Psoas muscle (tissue), 8 donors: ENCODE data around the gene HRNR. TPM values are rescaled to one million over a fixed set of nuclear protein-coding genes. Genes with fewer than 3 reads are reported as not detected.

Experiments
- ATAC-seq, 4 donors: fragments of 200-7000 bp; cut with Tn5 transposase; one replicate each; pipeline ENCODE4 v1.9.1; 2020; ENCODE audit warnings: moderate library complexity in 3 of 4, mild to moderate bottlenecking in 2 of 4
- DNase-seq, 2 donors: peaks; one replicate each; pipeline ENCODE4 v3.0.0-alpha.2; 2020
- H3K27ac ChIP-seq: fragments of 200-600 bp; one replicate; pipeline ENCODE4 v1.8.0; 2022
- H3K27me3 ChIP-seq, 3 donors: fragments of 200-600 bp in 1 of 3; one replicate each; pipeline versions ENCODE4 v1.6.1 to v1.8.0; 2013 to 2022; ENCODE audit warnings: low read length in 2 of 3, mild to moderate bottlenecking in 2 of 3, moderate library complexity in 1 of 3; ENCODE audit not compliant: insufficient read depth in 3 of 3
- H3K36me3 ChIP-seq, 2 donors: fragments of 200-600 bp in 1 of 2; one replicate each; pipeline versions ENCODE4 v1.6.1 to v1.8.0; 2013 to 2022; ENCODE audit warnings: low read depth in 1 of 2, mild to moderate bottlenecking in 1 of 2, moderate library complexity in 1 of 2; ENCODE audit not compliant: insufficient read depth in 1 of 2
- H3K4me1 ChIP-seq: fragments of 200-600 bp; one replicate; pipeline ENCODE4 v1.8.0; 2022
- H3K4me3 ChIP-seq: fragments of 200-600 bp; one replicate; pipeline ENCODE4 v1.8.0; 2022; ENCODE audit warnings: mild to moderate bottlenecking
- H3K9me3 ChIP-seq: fragments of 200-600 bp; one replicate; pipeline ENCODE4 v1.8.0; 2022
- WGBS, 3 donors: extraction: QIAGEN DNeasy Blood & Tissue Kit; methylation state at CpG; one replicate each; pipeline versions ENCODE4 v1.1.6 to v1.1.7; 2013; 5-methylcytosine and 5-hydroxymethylcytosine counted together
- intact Hi-C, 2 donors: fragments of 100-400 bp; cut with DNase I; formaldehyde crosslinking; loops; one replicate each; pipeline versions ENCODE4 v1.11.0 to v1.14.2; 2022
- polyA plus RNA-seq, 3 donors: library from polyadenylated mRNA; stranded (reverse); fragments of 200-250 nt; gene quantifications; one replicate each; pipeline ENCODE4 v1.2.3, GENCODE V29; 2013
- total RNA-seq, 4 donors: library from RNA; stranded (reverse); fragmentation: NEBNext Ultra II Directional in 2 of 4; extraction: Animal tissue kit (Norgen Biotek cat#: 25700) in 2 of 4; gene quantifications; one replicate each; pipeline versions ENCODE4 v1.2.1 to v1.2.4, GENCODE V29; 2021 to 2023
- TF ChIP-seq, protein P1 (sequence below): fragments of 200-600 bp; IDR thresholded peaks from one replicate; pipeline ENCODE4 v1.8.0; 2022; ENCODE audit warnings: antibody characterized with exemption
- donor health status: healthy with polysubstance abuse.
- donor health status: DM: no; HTN: no; CAD: no; lungs with moderate emphysema.
- donor health status: Bipolar disorder and iron deficiency.
- donor health status: healthy.
- donor health status: DM: yes; HTN: yes; CAD: no.
- donor health status: DM: no; HTN: no; CAD: no.
- donor health status: DM: no; HTN: no; CAD: no.
- donor health status: DM: yes; HTN: yes; CAD: no.

HRNR gene
- total and polyA plus RNA-seq, 7 donors = not detected

DNA sequence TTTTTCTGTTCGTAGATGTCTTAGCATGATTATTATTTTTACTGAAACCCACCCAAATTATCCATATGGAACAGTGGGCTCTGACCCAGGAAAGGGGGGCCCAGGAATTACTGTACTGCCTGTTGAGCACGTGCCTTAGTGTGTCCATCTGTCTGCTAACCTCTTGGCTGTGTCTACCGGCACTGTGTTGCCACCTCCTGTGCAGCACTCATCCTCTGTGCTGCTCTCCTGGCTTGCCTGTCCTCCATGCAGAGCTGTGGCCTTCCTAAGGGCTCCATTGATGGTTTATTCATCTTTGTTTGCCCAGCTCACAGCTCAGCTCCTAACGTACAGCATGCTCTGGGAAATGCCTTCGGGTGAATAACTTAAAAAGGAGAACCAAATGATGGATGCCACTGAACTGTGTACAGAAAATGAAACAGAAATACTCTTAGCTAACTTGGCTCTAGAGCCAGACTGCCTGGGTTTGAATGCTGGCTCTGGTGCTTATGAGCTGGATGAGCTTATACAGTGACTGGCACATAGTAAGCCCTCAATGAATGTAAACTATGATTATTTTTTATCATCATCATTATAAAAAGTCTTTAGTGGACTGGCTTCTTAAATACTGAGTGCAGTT, 53.6 kb downstream of the HRNR start:
- 61 to 68% (median 62%) methylated on average over 5 of the region's 5 CpGs for WGBS, 3 donors
- H3K27ac ChIP-seq = no peak overlapping the region
- ATAC-seq (no peak), DNase-seq (no peak)
- intact Hi-C loops = no loop called here
- H3K9me3 ChIP-seq = no peaks in the 10 kb centered on the region
- H3K4me3 ChIP-seq = no peak overlapping the region
- H3K36me3 ChIP-seq = no peaks in the 10 kb centered on the region
- H3K4me1 ChIP-seq = no peaks in the 10 kb centered on the region
- TF ChIP-seq, protein P1, sequence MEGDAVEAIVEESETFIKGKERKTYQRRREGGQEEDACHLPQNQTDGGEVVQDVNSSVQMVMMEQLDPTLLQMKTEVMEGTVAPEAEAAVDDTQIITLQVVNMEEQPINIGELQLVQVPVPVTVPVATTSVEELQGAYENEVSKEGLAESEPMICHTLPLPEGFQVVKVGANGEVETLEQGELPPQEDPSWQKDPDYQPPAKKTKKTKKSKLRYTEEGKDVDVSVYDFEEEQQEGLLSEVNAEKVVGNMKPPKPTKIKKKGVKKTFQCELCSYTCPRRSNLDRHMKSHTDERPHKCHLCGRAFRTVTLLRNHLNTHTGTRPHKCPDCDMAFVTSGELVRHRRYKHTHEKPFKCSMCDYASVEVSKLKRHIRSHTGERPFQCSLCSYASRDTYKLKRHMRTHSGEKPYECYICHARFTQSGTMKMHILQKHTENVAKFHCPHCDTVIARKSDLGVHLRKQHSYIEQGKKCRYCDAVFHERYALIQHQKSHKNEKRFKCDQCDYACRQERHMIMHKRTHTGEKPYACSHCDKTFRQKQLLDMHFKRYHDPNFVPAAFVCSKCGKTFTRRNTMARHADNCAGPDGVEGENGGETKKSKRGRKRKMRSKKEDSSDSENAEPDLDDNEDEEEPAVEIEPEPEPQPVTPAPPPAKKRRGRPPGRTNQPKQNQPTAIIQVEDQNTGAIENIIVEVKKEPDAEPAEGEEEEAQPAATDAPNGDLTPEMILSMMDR = no peak
- H3K27me3 ChIP-seq = peaks cover 0 to 2% (median 0%) of the 10 kb centered on the region in 3 donors

DNA sequence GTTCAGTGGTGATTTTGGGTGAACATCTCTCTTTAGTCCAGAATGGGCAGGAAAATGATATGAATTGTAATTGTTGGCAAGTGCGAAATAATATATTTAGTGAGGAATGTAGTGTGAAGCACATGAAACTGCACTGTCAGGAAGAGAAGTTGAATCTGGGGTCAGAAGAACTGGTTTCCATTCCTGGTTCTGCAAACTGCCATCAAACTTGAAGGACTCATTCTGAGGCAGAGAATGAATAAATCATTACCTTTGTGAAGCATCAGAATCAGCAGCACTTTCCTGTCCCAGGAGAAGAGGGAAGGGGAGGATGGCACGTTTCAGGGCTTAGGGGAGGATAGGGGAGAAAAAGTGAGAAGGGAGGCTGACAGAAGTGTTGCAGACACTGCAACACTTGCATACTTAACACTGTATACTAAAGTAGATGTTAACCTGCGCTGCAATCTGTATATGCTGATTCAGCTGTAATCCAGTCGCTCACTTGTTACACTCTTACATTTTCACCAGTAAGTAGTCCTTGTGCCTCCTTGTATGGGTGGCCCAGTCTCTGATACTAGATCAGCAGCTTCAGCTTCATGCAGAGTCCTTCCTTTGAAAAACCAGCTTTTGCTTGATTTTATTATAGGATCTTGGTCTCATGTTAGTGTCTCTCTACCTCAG, 54.5 kb downstream of the HRNR start:
- no peaks in the 10 kb centered on the region for H3K9me3 ChIP-seq
- intact Hi-C loops = no loop called here
- peaks cover 0 to 2% (median 0%) of the 10 kb centered on the region in 3 donors for H3K27me3 ChIP-seq
- TF ChIP-seq, protein P1 = no peak
- no peaks in the 10 kb centered on the region for H3K36me3 ChIP-seq
- H3K4me3 ChIP-seq = no peak overlapping the region
- no peak for ATAC-seq
- H3K27ac ChIP-seq = no peak overlapping the region
- DNase-seq = no peak
- no peaks in the 10 kb centered on the region for H3K4me1 ChIP-seq
- 65 to 72% (median 72%) methylated on average over 4 of the region's 4 CpGs for WGBS, 3 donors

DNA sequence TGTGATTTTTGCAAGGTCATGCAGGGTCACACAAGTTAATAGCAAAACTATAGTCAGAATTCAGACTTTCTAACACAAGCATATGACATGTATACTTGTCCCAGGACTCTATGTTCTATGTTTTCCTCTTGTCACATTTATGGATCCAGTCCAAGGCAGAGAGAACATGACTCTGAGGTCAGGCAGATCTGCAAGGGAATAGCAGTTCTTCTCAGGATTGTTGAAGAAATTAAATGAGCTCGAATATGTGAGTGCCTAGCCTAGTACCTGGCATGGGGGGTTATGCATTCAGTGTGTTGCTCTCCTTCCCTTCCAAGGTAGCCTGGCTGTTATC, 55.5 kb downstream of the HRNR start:
- Histone ChIP-seq H3K4me3 (no peak overlapping the region), H3K27ac (no peak overlapping the region), H3K9me3 (no peaks in the 10 kb centered on the region), H3K27me3 (peaks cover 0 to 2% (median 0%) of the 10 kb centered on the region in 3 donors), H3K4me1 (no peaks in the 10 kb centered on the region), H3K36me3 (no peaks in the 10 kb centered on the region)
- ATAC-seq (no peak), DNase-seq (no peak)
- TF ChIP-seq, protein P1 = no peak
- 25 to 48% (median 37%) methylated on average over 1 of the region's 1 CpG for WGBS, 3 donors
- intact Hi-C loops = no loop called here

DNA sequence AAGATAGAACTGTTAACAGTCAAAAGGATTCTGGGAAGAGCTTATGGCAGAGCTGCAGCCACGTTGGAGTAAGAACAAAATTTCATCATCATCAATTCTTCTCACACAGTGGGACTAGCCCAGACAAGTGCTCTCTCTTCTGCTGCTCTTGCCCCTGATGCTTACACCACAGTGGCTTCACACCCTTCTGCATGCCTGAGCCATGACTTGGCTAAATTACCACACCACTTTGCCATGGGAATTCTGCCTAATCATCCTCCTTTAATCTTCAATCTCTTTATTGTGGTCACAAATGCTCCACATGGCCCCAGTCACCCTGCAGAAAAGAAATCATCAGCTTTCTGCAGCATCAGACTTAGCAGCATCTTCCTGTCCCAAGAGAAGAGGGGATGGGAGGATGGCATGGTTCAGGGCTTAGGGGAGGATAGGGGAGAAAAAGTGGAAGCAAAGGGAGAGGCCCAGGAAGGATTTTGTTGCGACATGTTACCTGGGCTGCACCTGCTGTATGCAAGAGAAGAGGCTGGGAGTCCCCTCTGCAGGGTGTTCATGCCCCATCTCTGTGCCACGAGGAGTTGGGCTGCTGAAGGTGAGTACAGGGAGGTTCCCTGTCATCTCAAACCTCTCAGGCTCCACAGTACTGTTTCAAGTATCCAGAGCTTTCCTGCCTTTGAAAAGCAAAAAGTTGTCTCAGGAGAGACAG, 56.0 kb downstream of the HRNR start:
- Histone ChIP-seq H3K4me3 (no peak overlapping the region), H3K27ac (no peak overlapping the region), H3K9me3 (no peaks in the 10 kb centered on the region), H3K27me3 (peaks cover 0 to 2% (median 0%) of the 10 kb centered on the region in 3 donors), H3K36me3 (no peaks in the 10 kb centered on the region), H3K4me1 (no peaks in the 10 kb centered on the region)
- TF ChIP-seq, protein P1 = no peak
- WGBS, 3 donors = 49 to 53% (median 51%) methylated on average over 3 of the region's 3 CpGs
- DNase-seq = no peak
- intact Hi-C loops = no loop called here
- ATAC-seq = no peak
